Measurements from ENCODE around the gene KLK4. TPM values are rescaled to one million over a fixed set of nuclear protein-coding genes. Genes with fewer than 3 reads are reported as not detected.

The KLK4 gene
- polyA plus RNA-seq, 3 donors: not detected

DNA sequence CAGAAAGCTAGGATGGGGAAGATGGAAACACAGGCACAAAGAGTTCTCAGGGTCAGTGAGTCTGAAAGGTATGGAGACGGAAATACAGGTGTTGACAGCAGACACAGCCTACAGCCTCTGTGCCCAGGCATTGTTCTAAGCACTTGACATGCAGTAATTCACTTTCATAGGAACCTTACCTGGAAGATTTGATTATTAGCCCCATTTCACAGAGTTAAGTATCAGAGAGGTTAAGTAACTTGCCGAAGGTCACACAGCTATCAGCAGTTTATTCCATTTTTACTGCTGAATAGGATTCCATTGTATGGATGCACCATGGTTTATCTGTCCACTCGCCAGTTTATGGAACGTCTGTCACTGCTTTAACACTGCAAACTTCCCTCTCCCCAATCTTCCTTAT, 13.2 kb downstream of the KLK4 start:
- H3K79me2 ChIP-seq (ENCODE audit: insufficient read depth, low read length): no peaks in the 10 kb centered on the region
- 92% methylated on average over 2 of the region's 4 CpGs for WGBS (ENCODE audit: insufficient coverage)
- Mint-ChIP-seq H3K4me3 (no peak overlapping the region), H3K27ac (no peak overlapping the region), H3K27me3 (ENCODE audit: low read depth in 3 of 3) (peaks cover 9 to 10% (median 9%) of the 10 kb centered on the region in 3 donors), H3K4me1 (no peaks in the 10 kb centered on the region), H3K36me3 (no peaks in the 10 kb centered on the region), H3K9me3 (peaks cover 0 to 14% (median 12%) of the 10 kb centered on the region in 7 donors)
- no peaks in the 10 kb centered on the region for H3K36me3 ChIP-seq (replicated peaks in 1 of 2; ENCODE audit: control insufficient read depth in 1 of 2, insufficient read depth in 2 of 2, low read length in 2 of 2)
- no peak overlapping the region for H3K27ac ChIP-seq (ENCODE audit: low read depth in 1 of 2, low read length in 2 of 2)
- DNase-seq: no peak
- H4K20me1 ChIP-seq (ENCODE audit: insufficient read depth, low read length): no peaks in the 10 kb centered on the region
- no peak overlapping the region for H3K9ac ChIP-seq (ENCODE audit: insufficient read depth, low read length, poor library complexity, severe bottlenecking)
- no peaks in the 10 kb centered on the region for H3K4me1 ChIP-seq (ENCODE audit: control insufficient read depth in 1 of 2, insufficient read depth in 2 of 2, low read length in 2 of 2)
- TF ChIP-seq, protein P1, sequence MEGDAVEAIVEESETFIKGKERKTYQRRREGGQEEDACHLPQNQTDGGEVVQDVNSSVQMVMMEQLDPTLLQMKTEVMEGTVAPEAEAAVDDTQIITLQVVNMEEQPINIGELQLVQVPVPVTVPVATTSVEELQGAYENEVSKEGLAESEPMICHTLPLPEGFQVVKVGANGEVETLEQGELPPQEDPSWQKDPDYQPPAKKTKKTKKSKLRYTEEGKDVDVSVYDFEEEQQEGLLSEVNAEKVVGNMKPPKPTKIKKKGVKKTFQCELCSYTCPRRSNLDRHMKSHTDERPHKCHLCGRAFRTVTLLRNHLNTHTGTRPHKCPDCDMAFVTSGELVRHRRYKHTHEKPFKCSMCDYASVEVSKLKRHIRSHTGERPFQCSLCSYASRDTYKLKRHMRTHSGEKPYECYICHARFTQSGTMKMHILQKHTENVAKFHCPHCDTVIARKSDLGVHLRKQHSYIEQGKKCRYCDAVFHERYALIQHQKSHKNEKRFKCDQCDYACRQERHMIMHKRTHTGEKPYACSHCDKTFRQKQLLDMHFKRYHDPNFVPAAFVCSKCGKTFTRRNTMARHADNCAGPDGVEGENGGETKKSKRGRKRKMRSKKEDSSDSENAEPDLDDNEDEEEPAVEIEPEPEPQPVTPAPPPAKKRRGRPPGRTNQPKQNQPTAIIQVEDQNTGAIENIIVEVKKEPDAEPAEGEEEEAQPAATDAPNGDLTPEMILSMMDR (IDR thresholded peaks at IDR 0.05): no peak
- H3K4me2 ChIP-seq (replicated peaks; ENCODE audit: extremely low read depth, low read length, poor library complexity, severe bottlenecking): no peak overlapping the region
- H3K9me3 ChIP-seq (replicated peaks in 1 of 2; ENCODE audit: control insufficient read depth in 1 of 2, insufficient read depth in 1 of 2, low read length in 2 of 2): peaks cover 0 to 19% of the 10 kb centered on the region in 2 donors
- intact Hi-C loops (cut with micrococcal nuclease): no loop called here
- H3K27me3 ChIP-seq (ENCODE audit: control insufficient read depth in 2 of 2, insufficient read depth in 2 of 2, low read length in 2 of 2): peaks cover 0 to 2% of the 10 kb centered on the region in 2 donors
- H3K4me3 ChIP-seq (replicated peaks in 1 of 3; ENCODE audit: low read depth in 2 of 3, low read length in 3 of 3): no peak overlapping the region
- no peak overlapping the region for H2AFZ ChIP-seq (ENCODE audit: insufficient read depth, low read depth, low read length, poor library complexity, severe bottlenecking)

DNA sequence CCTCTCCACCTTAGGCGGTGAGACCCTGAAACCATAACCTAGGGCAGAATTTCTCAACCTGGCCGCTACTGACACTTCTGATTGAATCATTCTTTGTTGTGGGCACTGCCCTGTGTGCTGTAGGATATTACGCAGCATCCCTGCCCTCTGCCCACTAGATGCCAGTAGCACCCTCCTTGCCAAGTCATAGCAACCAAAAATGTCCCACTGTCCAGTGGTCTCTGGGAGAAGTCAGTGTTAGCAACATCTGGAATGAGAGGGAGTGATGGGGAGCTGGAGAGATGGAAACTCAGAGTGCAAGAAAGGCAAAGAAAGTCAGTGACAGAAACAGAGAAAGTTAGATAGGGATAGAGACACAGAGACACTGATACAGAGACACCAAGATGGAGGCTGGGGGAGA, 13.6 kb downstream of the KLK4 start:
- no peaks in the 10 kb centered on the region for H4K20me1 ChIP-seq (ENCODE audit: insufficient read depth, low read length)
- peaks cover 0 to 20% of the 10 kb centered on the region in 2 donors for H3K9me3 ChIP-seq (replicated peaks in 1 of 2; ENCODE audit: control insufficient read depth in 1 of 2, insufficient read depth in 1 of 2, low read length in 2 of 2)
- TF ChIP-seq, protein P1 (IDR thresholded peaks at IDR 0.05): no peak
- Mint-ChIP-seq H3K27ac (no peak overlapping the region), H3K4me1 (no peaks in the 10 kb centered on the region), H3K36me3 (no peaks in the 10 kb centered on the region), H3K4me3 (no peak overlapping the region), H3K9me3 (peaks cover 0 to 15% (median 12%) of the 10 kb centered on the region in 7 donors), H3K27me3 (ENCODE audit: low read depth in 3 of 3) (peaks cover 9% of the 10 kb centered on the region in 3 donors)
- no peaks in the 10 kb centered on the region for H3K79me2 ChIP-seq (ENCODE audit: insufficient read depth, low read length)
- 100% methylated on average over 2 of the region's 3 CpGs for WGBS (ENCODE audit: insufficient coverage)
- H3K4me3 ChIP-seq (replicated peaks in 1 of 3; ENCODE audit: low read depth in 2 of 3, low read length in 3 of 3): no peak overlapping the region
- no peaks in the 10 kb centered on the region for H3K36me3 ChIP-seq (replicated peaks in 1 of 2; ENCODE audit: control insufficient read depth in 1 of 2, insufficient read depth in 2 of 2, low read length in 2 of 2)
- no peak overlapping the region for H3K27ac ChIP-seq (ENCODE audit: low read depth in 1 of 2, low read length in 2 of 2)
- intact Hi-C loops (cut with micrococcal nuclease): no loop called here
- no peak overlapping the region for H3K4me2 ChIP-seq (replicated peaks; ENCODE audit: extremely low read depth, low read length, poor library complexity, severe bottlenecking)
- no peak overlapping the region for H2AFZ ChIP-seq (ENCODE audit: insufficient read depth, low read depth, low read length, poor library complexity, severe bottlenecking)
- no peak for DNase-seq
- no peaks in the 10 kb centered on the region for H3K4me1 ChIP-seq (ENCODE audit: control insufficient read depth in 1 of 2, insufficient read depth in 2 of 2, low read length in 2 of 2)
- H3K27me3 ChIP-seq (ENCODE audit: control insufficient read depth in 2 of 2, insufficient read depth in 2 of 2, low read length in 2 of 2): peaks cover 0 to 2% of the 10 kb centered on the region in 2 donors
- no peak overlapping the region for H3K9ac ChIP-seq (ENCODE audit: insufficient read depth, low read length, poor library complexity, severe bottlenecking)
